K562 (cell line): Measurements from ENCODE around the gene ZNF584. TPM values are rescaled to one million over a fixed set of nuclear protein-coding genes. Genes with fewer than 3 reads are reported as not detected.

Experiments used
- ATAC-seq: fragments of 200-7000 bp; cut with Tn5 transposase; 3 replicates; pipeline ENCODE4 v1.9.1; 2020; ENCODE audit warnings: moderate library complexity
- BruUV-seq: library from RNA; stranded (reverse); fragments of 400-500 nt; replicated peaks from 2 replicates; lab custom pipeline; 2021; lab: Mats Ljungman, UMichigan
- CTCF ChIA-PET: fragments of 300-600 bp; formaldehyde crosslinking; extraction: SDS; loops from one replicate; lab custom pipeline; 2021; ENCODE audit warnings: low intra/inter-chr PET ratio; lab: Yijun Ruan, JAX
- POLR2A ChIA-PET: fragments of 300-600, 350-650 bp; sonication (Branson Sonifier 250); formaldehyde crosslinking; extraction: SDS; loops from one replicate; lab custom pipeline; 2021; ENCODE audit warnings: antibody characterized with exemption, inconsistent platforms; lab: Yijun Ruan, JAX
- DNase-seq, 4 experiments: peaks; one replicate each; pipeline versions ENCODE4 v3.0.0 to v3.0.0-alpha.2; 2011 to 2018; ENCODE audit warnings: low spot score in 3 of 4, mixed read lengths in 3 of 4; ENCODE audit errors: extremely low read depth in 1 of 4
- FAIRE-seq: peaks from 2 replicates; lab custom pipeline; 2011; peaks lifted over from hg19 to GRCh38; lab: Jason Lieb, UNC
- H2AFZ ChIP-seq: 2 replicates; pipeline ENCODE4 v1.6.0; 2011; ENCODE audit warnings: low read depth, low read length, control low read depth, inconsistent platforms
- H3K27ac ChIP-seq: fragments of 200-600 bp; 3 replicates; pipeline ENCODE4 v1.8.0; 2011; ENCODE audit warnings: low read depth, mild to moderate bottlenecking, control low read depth, inconsistent platforms, low read length, moderate library complexity, mixed read lengths; ENCODE audit errors: extremely low read depth
- H3K27me3 ChIP-seq, 2 experiments: fragments of 300-600 bp in 1 of 2; 2 replicates in 1 of 2; 3 replicates in 1 of 2; pipeline versions ENCODE4 v1.6.0 to v1.8.0; 2011; ENCODE audit warnings: inconsistent platforms in 2 of 2, low read length in 2 of 2, mild to moderate bottlenecking in 1 of 2, mixed read lengths in 1 of 2, moderate library complexity in 1 of 2; ENCODE audit not compliant: control insufficient read depth in 2 of 2, insufficient read depth in 2 of 2
- H3K36me3 ChIP-seq: fragments of 300-600 bp; 3 replicates; pipeline ENCODE4 v1.8.0; 2011; ENCODE audit warnings: mild to moderate bottlenecking, low read length, inconsistent platforms; ENCODE audit not compliant: control insufficient read depth, insufficient read depth
- H3K4me1 ChIP-seq, 2 experiments: fragments of 200-600 bp in 1 of 2; replicated peaks in 1 of 2; 2 replicates in 1 of 2; 3 replicates in 1 of 2; pipeline versions ENCODE4 v1.5.1 to v1.8.0; 2011; ENCODE audit warnings: inconsistent platforms in 2 of 2, low read length in 2 of 2, mild to moderate bottlenecking in 1 of 2, mixed read lengths in 1 of 2, moderate library complexity in 1 of 2; ENCODE audit not compliant: control insufficient read depth in 2 of 2, insufficient read depth in 2 of 2
- H3K4me2 ChIP-seq: 2 replicates; pipeline ENCODE4 v1.6.1; 2011; ENCODE audit warnings: low read length, control low read depth, inconsistent platforms, mixed read lengths; ENCODE audit not compliant: insufficient read depth
- H3K4me3 ChIP-seq: fragments of 200-600 bp; sonication (generic), shearing (Covaris generic); 2 replicates; pipeline ENCODE4 v1.5.1; 2016; ENCODE audit warnings: control low read depth, inconsistent platforms
- H3K79me2 ChIP-seq: fragments of 200-600 bp; 3 replicates; pipeline ENCODE4 v1.8.0; 2011; ENCODE audit warnings: low read length, inconsistent platforms; ENCODE audit not compliant: control insufficient read depth, insufficient read depth
- H3K9ac ChIP-seq, 2 experiments: 2 replicates each; pipeline versions ENCODE4 v1.6.0 to v1.6.1; 2011; ENCODE audit warnings: low read depth in 2 of 2, low read length in 2 of 2, control low read depth in 1 of 2, inconsistent platforms in 1 of 2, mild to moderate bottlenecking in 1 of 2, mixed read lengths in 1 of 2; ENCODE audit not compliant: insufficient read depth in 1 of 2
- H3K9me1 ChIP-seq: one replicate; pipeline ENCODE4 v1.6.0; 2011; ENCODE audit warnings: inconsistent platforms, mild to moderate bottlenecking, low read length, moderate library complexity; ENCODE audit not compliant: control insufficient read depth, insufficient read depth
- H3K9me3 ChIP-seq: replicated peaks from 2 replicates; pipeline ENCODE4 v1.5.1; 2011; ENCODE audit warnings: low read depth, low read length, inconsistent platforms; ENCODE audit not compliant: control insufficient read depth, insufficient read depth
- H4K20me1 ChIP-seq: replicated peaks from 2 replicates; pipeline ENCODE4 v1.6.1; 2011; ENCODE audit warnings: low read length, inconsistent platforms, mixed read lengths; ENCODE audit not compliant: control insufficient read depth, insufficient read depth
- MTA2 ChIP-seq: fragments of 450-650 bp; IDR thresholded peaks from 2 replicates; pipeline ENCODE4 v1.6.1; 2016; ENCODE audit warnings: low read depth
- POLR2G ChIP-seq: fragments of 200-400 bp; formaldehyde crosslinking; IDR thresholded peaks from 2 replicates; pipeline ENCODE4 v1.6.1; 2017; ENCODE audit warnings: low read depth, mild to moderate bottlenecking, antibody characterized with exemption, low read length, moderate library complexity
- SAFB ChIP-seq: fragments of 200-400 bp; formaldehyde crosslinking; IDR thresholded peaks from 2 replicates; pipeline ENCODE4 v1.6.1; 2017; ENCODE audit warnings: low read depth, low read length, borderline replicate concordance
- SRSF3 ChIP-seq: fragments of 200-400 bp; formaldehyde crosslinking; IDR thresholded peaks from 2 replicates; pipeline ENCODE4 v1.6.1; 2016; ENCODE audit warnings: mild to moderate bottlenecking, low read length, moderate library complexity; ENCODE audit not compliant: insufficient read depth
- ZNF764 ChIP-seq: fragments of 250-450 bp; sonication (Bioruptor Pico); IDR thresholded peaks from 2 replicates; pipeline ENCODE4 v1.4.0; 2020; ENCODE audit warnings: low read depth, mild to moderate bottlenecking, moderate library complexity
- WGBS: fragments of 100-300 bp; shearing (Covaris generic); methylation state at CpG from one replicate; pipeline ENCODE4 v1.1.6; 2016; ENCODE audit warnings: low coverage, mixed read lengths; ENCODE audit not compliant: insufficient coverage; ENCODE audit errors: missing lambda C conversion rate; 5-methylcytosine and 5-hydroxymethylcytosine counted together
- in situ Hi-C: fragments of 300-500 bp; cut with MboI; formaldehyde crosslinking; loops from 4 replicates; pipeline ENCODE4 v1.15.0; 2018; ENCODE audit warnings: inconsistent platforms, mixed read lengths
- intact Hi-C: fragments of 100-400 bp; cut with micrococcal nuclease; formaldehyde crosslinking; loops from 2 replicates; pipeline ENCODE4 v1.14.2; 2022
- polyA plus RNA-seq, 8 experiments: library from polyadenylated mRNA; depleted of rRNA in 4 of 8; stranded (reverse) in 5 of 8; unstranded in 3 of 8; fragments of >200 nt; fragmentation: Nextera tagmentation in 2 of 8; fragmentation: Illumina TruSeq in 1 of 8; extraction: Ambion mirVana in 2 of 8; extraction: Trizol in 1 of 8; gene quantifications; 2 replicates each; pipeline versions ENCODE4 v1.2.1 to v1.2.3, GENCODE V29; 2011 to 2014; ENCODE audit warnings: inconsistent platforms in 1 of 8, missing spikeins in 1 of 8
- total RNA-seq, 7 experiments: library from RNA; depleted of rRNA in 6 of 7; stranded (reverse); fragments of >200 nt in 6 of 7; fragmentation: Illumina TruSeq in 2 of 7; extraction: Trizol in 2 of 7; gene quantifications; 2 replicates each; pipeline versions ENCODE4 v1.2.1 to v1.2.3, GENCODE V29; 2011 to 2021; ENCODE audit warnings: low replicate concordance in 1 of 7

The ZNF584 gene
- total and polyA plus RNA-seq, 9 of the 15 experiments (the other 6 are each of a cell fraction or from before 2014, with no cell fraction given): 5.8 to 43.4 (median 24.6) TPM

DNA sequence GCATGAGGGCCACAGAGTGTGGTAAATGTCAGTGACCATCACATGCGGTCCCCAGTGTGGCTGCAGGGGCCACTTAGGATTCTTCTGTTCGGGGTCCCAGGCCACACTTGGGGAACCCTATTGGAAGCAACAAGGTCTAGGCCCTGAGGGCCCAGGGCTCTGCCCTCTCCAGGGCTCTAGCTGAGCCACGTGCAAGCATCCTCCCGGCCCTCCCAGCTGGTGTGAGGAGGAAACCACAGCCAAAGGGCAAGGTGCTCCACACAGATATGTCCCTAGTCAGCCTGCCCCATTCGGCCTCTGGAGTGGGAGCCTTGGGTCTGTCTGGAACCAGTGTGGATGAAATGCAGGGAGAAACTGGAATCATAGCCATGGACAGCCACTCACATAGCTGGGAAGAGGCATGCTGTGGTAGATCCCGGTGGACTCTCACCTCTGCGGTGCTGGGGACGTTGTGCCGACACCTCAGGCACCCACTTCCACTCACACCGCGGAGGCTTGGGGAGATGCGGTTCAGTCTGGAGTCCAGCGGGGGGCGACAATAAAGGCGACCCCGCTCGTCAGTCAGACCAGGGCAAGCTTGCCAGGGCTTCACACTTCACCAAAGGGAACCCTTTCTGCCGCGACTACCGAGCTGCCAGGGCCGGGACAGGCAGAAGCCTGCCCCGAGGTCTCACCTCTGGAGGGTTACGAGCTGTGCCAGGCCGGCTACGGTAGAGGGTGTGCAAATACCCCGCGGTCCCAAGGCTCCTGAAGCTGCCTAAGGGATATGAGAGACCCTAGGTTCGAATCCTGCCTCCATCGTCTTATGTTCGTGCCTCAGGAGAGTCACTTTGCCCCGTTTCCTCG is 41.6 kb upstream of the ZNF584 start:
- Histone ChIP-seq H3K4me1 (peaks cover 0 to 33% of the 10 kb centered on the region in 2 experiments; a peak in 2 of 5 replicates), H3K4me2 (no peak overlapping the region), H3K9me1 (no peaks in the 10 kb centered on the region), H2AFZ (no peak overlapping the region), H3K27ac (no peak overlapping the region), H3K27me3 (no peaks in the 10 kb centered on the region), H3K9ac (peak overlapping the region in 1 of 2 experiments; percentile 22; a peak in 1 of 4 replicates), H3K79me2 (peaks cover 3% of the 10 kb centered on the region; the same call in 1 of the 3 replicates), H4K20me1 (no peaks in the 10 kb centered on the region), H3K4me3 (no peak overlapping the region), H3K36me3 (no peaks in the 10 kb centered on the region), H3K9me3 (no peaks in the 10 kb centered on the region)
- no TSS peak for BruUV-seq
- 57% methylated on average over 31 of the region's 32 CpGs for WGBS
- CTCF ChIA-PET: no interaction called here
- POLR2A ChIA-PET: no interaction called here
- intact Hi-C loops: no loop called here
- in situ Hi-C loops: no loop called here
- no peak for ATAC-seq
- no peak for DNase-seq
- no peak for TF ChIP-seq SAFB
- TF ChIP-seq ZNF764 (CRISPR knock-in tag): no peak
- TF ChIP-seq POLR2G: 0 out of 2 replicates have a peak, but pooled peaks have one; percentile 12
- no peak for TF ChIP-seq SRSF3
- TF ChIP-seq MTA2: no peak
- no peak for FAIRE-seq
